NB4 (cell line): ENCODE data around the gene SMPD3.

ENCODE experiments used
- CTCF ChIP-seq: IDR thresholded peaks from one replicate; pipeline ENCODE4 v1.5.1; 2012; ENCODE audit warnings: low read depth, low read length
- POLR2A ChIP-seq: IDR thresholded peaks from 2 replicates; pipeline ENCODE4 v1.6.1; 2011; ENCODE audit warnings: mild to moderate bottlenecking; ENCODE audit not compliant: insufficient read length; ENCODE audit errors: extremely low read depth

- TF ChIP-seq POLR2A = no peak
- no peak for TF ChIP-seq CTCF
Measured at GRCh38 chr16:68328860-68329390, 119.4 kb downstream of the SMPD3 start.
